Subcutaneous adipose tissue (tissue), 4 donors: ENCODE measurements around the gene NPAS3. TPM values are rescaled to one million over a fixed set of nuclear protein-coding genes. Genes with fewer than 3 reads are reported as not detected.

Experiments used
- total RNA-seq, 4 donors: library from RNA; depleted of rRNA; stranded (reverse); fragments of >200 nt; gene quantifications; one replicate each; pipeline ENCODE4 v1.1.0, GENCODE V29; 2016
- TF ChIP-seq, protein P1 (sequence below): fragments of 450-650 bp; IDR thresholded peaks from one replicate; pipeline ENCODE4 v1.5.1; 2016; ENCODE audit warnings: low read depth, mild to moderate bottlenecking, control low read depth, antibody characterized with exemption, moderate library complexity

NPAS3 gene
- total RNA-seq, 4 donors from 2014 or later: 0.51 to 1.3 (median 1.0) TPM

GRCh38 chr14:33814010-33814409 is 875.3 kb downstream of the NPAS3 start:
- TF ChIP-seq, protein P1, sequence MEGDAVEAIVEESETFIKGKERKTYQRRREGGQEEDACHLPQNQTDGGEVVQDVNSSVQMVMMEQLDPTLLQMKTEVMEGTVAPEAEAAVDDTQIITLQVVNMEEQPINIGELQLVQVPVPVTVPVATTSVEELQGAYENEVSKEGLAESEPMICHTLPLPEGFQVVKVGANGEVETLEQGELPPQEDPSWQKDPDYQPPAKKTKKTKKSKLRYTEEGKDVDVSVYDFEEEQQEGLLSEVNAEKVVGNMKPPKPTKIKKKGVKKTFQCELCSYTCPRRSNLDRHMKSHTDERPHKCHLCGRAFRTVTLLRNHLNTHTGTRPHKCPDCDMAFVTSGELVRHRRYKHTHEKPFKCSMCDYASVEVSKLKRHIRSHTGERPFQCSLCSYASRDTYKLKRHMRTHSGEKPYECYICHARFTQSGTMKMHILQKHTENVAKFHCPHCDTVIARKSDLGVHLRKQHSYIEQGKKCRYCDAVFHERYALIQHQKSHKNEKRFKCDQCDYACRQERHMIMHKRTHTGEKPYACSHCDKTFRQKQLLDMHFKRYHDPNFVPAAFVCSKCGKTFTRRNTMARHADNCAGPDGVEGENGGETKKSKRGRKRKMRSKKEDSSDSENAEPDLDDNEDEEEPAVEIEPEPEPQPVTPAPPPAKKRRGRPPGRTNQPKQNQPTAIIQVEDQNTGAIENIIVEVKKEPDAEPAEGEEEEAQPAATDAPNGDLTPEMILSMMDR: no peak

- TF ChIP-seq, protein P1: no peak
Observed at GRCh38 chr14:33833706-33834465, 895.2 kb downstream of the NPAS3 start.

DNA sequence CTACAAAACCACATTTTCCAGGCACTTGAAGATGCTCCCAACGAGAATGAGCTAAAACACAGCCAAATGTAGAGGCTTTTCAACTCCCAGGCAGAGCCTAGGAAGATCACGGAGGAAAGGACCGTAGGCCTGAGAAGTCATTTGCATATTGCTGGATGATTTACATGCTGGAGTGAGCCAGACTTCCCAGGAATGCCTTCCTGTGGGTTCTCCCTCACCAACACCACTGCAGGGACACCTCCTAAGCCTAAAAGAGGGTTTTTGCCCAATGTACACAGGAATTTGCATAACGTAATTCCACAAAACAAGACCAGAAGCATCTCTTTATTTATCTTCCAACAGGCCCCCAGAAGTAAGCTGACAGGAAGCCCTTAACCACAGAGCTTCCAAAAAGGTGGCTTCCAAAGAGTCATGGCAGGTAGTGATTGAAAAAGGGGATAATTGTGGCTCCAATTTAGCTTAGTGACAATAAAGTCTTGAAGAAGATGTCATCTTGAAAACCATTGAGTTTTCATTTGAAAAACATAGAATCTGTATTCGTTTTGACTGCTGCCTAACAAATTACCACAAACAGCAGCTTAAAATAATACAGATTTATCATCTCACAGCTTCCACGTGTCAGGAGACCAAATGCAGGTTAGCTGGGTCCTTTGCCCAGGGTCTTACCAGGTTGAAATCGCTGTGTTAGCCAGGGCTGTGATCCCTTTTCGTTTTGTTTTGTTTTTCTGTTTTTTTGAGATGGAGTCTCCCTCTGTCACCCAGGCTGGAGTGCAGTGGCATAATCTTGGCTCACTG is 896.0 kb downstream of the NPAS3 start:
- TF ChIP-seq, protein P1: no peak

GRCh38 chr14:33835261-33835655 is 896.6 kb downstream of the NPAS3 start:
- TF ChIP-seq, protein P1: no peak

- TF ChIP-seq, protein P1: no peak
Observed at GRCh38 chr14:33835677-33836076, 897.0 kb downstream of the NPAS3 start.

DNA sequence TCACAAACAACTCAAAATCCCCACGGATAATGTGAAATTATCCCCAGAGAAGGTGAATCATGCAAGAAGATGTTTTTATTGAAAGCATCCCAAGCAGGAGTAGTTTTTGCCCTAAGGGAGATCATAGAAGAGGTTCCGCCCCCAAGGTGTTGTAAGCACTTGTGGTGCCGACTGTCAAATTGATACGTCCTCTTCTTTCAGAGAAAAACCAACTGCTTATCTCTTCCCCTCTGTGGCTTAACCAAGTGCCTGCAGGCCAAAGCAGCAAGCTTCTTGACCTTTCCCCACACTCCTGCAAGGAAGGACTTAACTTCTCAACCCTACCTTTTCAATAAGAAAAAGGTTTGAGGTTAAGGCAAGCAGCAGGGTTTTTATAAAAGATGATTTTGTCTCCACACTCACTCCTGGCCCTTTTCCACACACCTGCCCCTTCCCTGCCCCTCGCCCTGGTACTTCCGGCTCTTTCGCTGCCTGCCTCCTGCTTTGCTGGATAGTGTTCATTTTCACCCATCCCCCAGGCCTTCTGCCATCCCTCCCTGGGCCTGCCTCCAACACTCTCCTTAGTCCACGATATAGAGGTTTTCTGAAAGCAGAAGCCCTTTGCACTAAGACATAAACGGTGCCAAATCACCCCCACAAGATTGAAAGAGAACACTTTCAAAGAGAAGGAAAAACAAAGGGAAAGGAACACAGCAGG is 897.7 kb downstream of the NPAS3 start:
- TF ChIP-seq, protein P1: no peak
